HepG2 (cell line): ENCODE measurements around the gene NR2F6.

Experiments used
- ELF4 ChIP-seq: sonication (generic); formaldehyde crosslinking; IDR thresholded peaks from 2 replicates; pipeline ENCODE4 v1.5.0; 2020; ENCODE audit warnings: missing genetic modification reagents, mild to moderate bottlenecking, moderate library complexity, borderline replicate concordance
- EZH2 ChIP-seq: conservative IDR thresholded peaks from 2 replicates; pipeline ENCODE4 v1.6.1; 2012; ENCODE audit warnings: mild to moderate bottlenecking, low read depth, low read length, moderate library complexity
- FOXP1 ChIP-seq, 2 experiments: fragments of 450-650 bp in 1 of 2; IDR thresholded peaks; 2 replicates each; pipeline ENCODE4 v1.6.1; 2017 to 2018; ENCODE audit warnings: antibody characterized with exemption in 1 of 2
- HOXA5 ChIP-seq: sonication (generic); formaldehyde crosslinking; IDR thresholded peaks from 2 replicates; pipeline ENCODE4 v1.4.0; 2020; ENCODE audit warnings: missing genetic modification reagents
- IRF2 ChIP-seq: IDR thresholded peaks from 2 replicates; pipeline ENCODE4 v1.6.1; 2018; ENCODE audit warnings: missing genetic modification reagents, missing compliant biosample characterization
- MAX ChIP-seq: IDR thresholded peaks from 2 replicates; pipeline ENCODE4 v1.6.1; 2012; ENCODE audit warnings: inconsistent platforms
- POLR2AphosphoS5 ChIP-seq: IDR thresholded peaks from 2 replicates; pipeline ENCODE4 v1.6.1; 2012; ENCODE audit warnings: low read depth, low read length
- RXRA ChIP-seq: sonication (generic); formaldehyde crosslinking; IDR thresholded peaks from 2 replicates; pipeline ENCODE4 v1.5.1; 2020; ENCODE audit warnings: missing genetic modification reagents
- TF ChIP-seq, protein P1 (sequence below): sonication (generic); formaldehyde crosslinking; IDR thresholded peaks from 2 replicates; pipeline ENCODE4 v1.5.0; 2020; ENCODE audit warnings: mild to moderate bottlenecking, missing genetic modification reagents, moderate library complexity

- TF ChIP-seq RXRA (CRISPR knock-in tag) = no peak
- TF ChIP-seq HOXA5 (CRISPR knock-in tag) = no peak
- TF ChIP-seq, protein P1, sequence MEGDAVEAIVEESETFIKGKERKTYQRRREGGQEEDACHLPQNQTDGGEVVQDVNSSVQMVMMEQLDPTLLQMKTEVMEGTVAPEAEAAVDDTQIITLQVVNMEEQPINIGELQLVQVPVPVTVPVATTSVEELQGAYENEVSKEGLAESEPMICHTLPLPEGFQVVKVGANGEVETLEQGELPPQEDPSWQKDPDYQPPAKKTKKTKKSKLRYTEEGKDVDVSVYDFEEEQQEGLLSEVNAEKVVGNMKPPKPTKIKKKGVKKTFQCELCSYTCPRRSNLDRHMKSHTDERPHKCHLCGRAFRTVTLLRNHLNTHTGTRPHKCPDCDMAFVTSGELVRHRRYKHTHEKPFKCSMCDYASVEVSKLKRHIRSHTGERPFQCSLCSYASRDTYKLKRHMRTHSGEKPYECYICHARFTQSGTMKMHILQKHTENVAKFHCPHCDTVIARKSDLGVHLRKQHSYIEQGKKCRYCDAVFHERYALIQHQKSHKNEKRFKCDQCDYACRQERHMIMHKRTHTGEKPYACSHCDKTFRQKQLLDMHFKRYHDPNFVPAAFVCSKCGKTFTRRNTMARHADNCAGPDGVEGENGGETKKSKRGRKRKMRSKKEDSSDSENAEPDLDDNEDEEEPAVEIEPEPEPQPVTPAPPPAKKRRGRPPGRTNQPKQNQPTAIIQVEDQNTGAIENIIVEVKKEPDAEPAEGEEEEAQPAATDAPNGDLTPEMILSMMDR (CRISPR knock-in tag) = no peak
- no peak for TF ChIP-seq ELF4 (CRISPR knock-in tag)
- TF ChIP-seq IRF2 = no peak
- no peak for TF ChIP-seq POLR2AphosphoS5
- no peak for TF ChIP-seq MAX
- no peak for TF ChIP-seq FOXP1 (IDR thresholded peaks at IDR 0.05)
- no peak for TF ChIP-seq FOXP1 (CRISPR knock-in tag; IDR thresholded peaks at IDR 0.05)
- TF ChIP-seq EZH2 = no peak
These were observed 61.8 kb downstream of the NR2F6 start for GRCh38 chr19:17183858-17184321.
